ENCODE measurements around the gene MANSC1. TPM values are rescaled to one million over a fixed set of nuclear protein-coding genes. Genes with fewer than 3 reads are reported as not detected.
"Not testable (repeated sequence)": the region's sequence is repeated elsewhere in the genome, so short reads cannot be mapped to it uniquely, and the experiment has no call there.

MANSC1 gene
- total RNA-seq, 1 experiment from 2014 or later: 5.1 TPM

DNA sequence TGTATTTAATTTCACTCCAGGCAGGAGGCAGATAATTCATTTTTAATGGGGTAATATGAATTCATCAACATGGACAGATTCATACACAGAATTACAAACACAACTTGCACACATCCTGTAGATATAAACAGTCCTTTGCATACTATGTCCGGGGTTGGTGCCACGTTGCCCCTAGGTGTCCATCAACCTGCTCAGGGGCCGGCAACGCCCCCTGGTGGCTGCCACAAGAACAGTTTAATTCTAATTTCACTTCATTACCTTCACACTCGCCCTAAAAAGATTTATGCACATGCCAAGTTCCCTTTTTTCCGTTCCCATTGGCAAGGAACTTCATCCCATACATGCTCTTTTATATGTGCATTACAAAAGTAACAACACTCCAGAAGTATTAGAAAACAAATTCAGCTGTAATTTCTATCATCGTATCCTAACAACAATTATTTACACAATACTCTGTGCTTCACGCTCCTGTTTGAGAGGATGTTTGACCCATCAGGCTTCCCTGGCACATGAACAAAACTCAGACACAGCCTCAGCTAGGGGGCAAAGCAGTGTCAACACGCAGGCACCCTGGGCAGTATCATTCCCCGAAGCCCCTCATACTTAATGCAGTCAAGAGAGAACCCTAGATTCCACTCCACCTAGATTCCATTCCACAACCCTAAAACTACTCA, 15.5 kb downstream of the MANSC1 start:
- in situ Hi-C loops (cut with HindIII; ENCODE audit: low pct_unique_long_range_greater_than_20kb, low sequenced_read_pairs): loop anchor here (25.0 kb wide), 1 partner anchor 247 kb away; no protein-coding TSS in a partner anchor
- peak; percentile 47 for DNase-seq (ENCODE audit: low read depth)

GRCh38 chr12:12333407-12334366, 16.4 kb downstream of the MANSC1 start:
- DNase-seq (ENCODE audit: low read depth): peak; percentile 86
- in situ Hi-C loops (cut with HindIII; ENCODE audit: low pct_unique_long_range_greater_than_20kb, low sequenced_read_pairs): loop anchor here (25.0 kb wide), 1 partner anchor 246 kb away; no protein-coding TSS in a partner anchor

- DNase-seq (ENCODE audit: low read depth): no peak
- in situ Hi-C loops (cut with HindIII; ENCODE audit: low pct_unique_long_range_greater_than_20kb, low sequenced_read_pairs): loop anchor here (25.0 kb wide), 1 partner anchor 245 kb away; no protein-coding TSS in a partner anchor
Measured at GRCh38 chr12:12331896-12332295, 18.1 kb downstream of the MANSC1 start.

GRCh38 chr12:12331244-12331771, 18.7 kb downstream of the MANSC1 start:
- no peak for DNase-seq (ENCODE audit: low read depth)
- in situ Hi-C loops (cut with HindIII; ENCODE audit: low pct_unique_long_range_greater_than_20kb, low sequenced_read_pairs): loop anchor here (25.0 kb wide), 1 partner anchor 244 kb away; no protein-coding TSS in a partner anchor

DNA sequence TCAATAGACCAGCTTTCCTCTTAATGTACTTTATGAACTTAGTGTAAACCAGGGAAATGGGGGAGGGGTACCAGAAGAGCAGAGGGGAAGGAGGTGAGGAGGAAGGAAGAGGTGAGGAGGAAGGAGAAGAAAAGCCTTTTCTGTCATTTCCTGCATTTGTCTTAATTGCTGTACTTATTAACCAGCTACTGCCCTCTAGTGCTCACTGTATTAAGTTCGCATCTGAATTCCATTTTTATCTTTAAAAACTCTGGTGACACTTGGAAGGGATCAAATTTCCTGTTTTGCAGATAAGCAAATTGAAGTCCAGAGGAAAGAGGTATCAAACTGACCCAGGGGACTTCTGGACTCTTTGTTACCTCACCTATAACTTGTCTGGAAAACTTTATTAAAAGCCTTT, 22.2 kb downstream of the MANSC1 start:
- in situ Hi-C loops (cut with HindIII; ENCODE audit: low pct_unique_long_range_greater_than_20kb, low sequenced_read_pairs): loop anchor here (25.0 kb wide), 1 partner anchor 241 kb away; no protein-coding TSS in a partner anchor
- peak; percentile 62 for DNase-seq (ENCODE audit: low read depth)

DNA sequence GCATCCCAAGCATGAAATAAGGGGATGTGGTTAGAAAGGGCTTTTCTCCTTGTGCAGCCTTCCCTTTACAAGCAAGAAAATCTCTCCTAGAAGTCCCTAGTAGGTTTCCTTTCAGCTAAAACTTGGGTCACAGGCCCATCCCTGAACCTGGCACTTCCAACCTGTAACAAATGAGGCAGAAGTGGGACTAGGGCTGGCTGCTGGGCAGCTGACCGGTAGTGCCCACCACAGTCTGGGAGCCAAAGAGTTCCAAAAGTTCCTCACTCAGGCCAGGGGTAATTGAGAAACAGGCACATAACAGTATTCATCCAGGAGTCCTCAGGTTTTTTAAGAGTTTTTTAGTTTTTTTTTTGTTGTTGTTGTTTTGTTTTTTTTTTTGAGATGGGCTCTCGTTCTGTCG, 23.8 kb downstream of the MANSC1 start:
- no peak for DNase-seq (ENCODE audit: low read depth)
- in situ Hi-C loops (cut with HindIII; ENCODE audit: low pct_unique_long_range_greater_than_20kb, low sequenced_read_pairs): loop anchor here (25.0 kb wide), 1 partner anchor 239 kb away; no protein-coding TSS in a partner anchor

DNA sequence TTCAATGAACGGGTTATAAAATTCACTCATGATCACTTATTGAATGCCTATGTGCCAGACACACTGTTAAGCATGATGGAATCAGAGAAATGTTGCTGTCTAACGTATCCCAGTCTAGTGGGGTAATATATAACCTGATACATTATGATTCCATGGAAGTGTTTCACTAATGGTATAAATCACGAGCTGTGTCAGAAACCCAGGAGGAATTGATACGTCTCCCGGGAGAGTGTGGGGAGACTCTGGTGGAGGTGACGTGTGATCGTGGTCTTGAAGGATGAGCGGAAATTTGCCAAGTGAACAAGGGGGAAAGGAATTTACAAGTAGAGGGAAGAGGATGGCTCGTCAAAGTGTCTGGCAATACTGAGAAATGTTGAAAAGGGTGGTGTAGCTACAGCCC, 26.5 kb downstream of the MANSC1 start:
- DNase-seq (ENCODE audit: low read depth): peak; percentile 71
- in situ Hi-C loops (cut with HindIII; ENCODE audit: low pct_unique_long_range_greater_than_20kb, low sequenced_read_pairs): no loop called here

DNA sequence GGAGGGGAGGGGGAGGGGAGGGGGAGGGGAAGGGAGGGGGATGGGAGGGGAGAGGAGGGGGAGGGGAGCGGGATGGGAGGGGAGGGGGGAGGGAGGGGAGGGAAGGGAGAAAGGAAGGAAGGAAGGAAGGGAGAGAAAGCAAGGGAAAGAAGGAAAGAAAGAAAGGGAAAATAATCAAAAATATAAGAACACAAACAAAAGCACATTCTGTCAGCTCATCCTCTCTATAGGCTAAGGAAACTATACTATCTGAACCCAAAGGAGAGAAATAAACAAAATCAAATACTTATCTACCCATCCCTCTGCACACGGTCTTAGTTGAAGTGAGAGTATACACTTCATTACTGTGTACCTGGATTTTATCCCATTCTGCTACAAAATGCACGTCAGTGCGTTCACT, 26.9 kb downstream of the MANSC1 start:
- in situ Hi-C loops (cut with HindIII; ENCODE audit: low pct_unique_long_range_greater_than_20kb, low sequenced_read_pairs): no loop called here
- DNase-seq (ENCODE audit: low read depth): no peak

GRCh38 chr12:12319451-12320183, 30.4 kb downstream of the MANSC1 start:
- peak; percentile 21 for DNase-seq (ENCODE audit: low read depth)
- in situ Hi-C loops (cut with HindIII; ENCODE audit: low pct_unique_long_range_greater_than_20kb, low sequenced_read_pairs): no loop called here

- in situ Hi-C loops (cut with HindIII; ENCODE audit: low pct_unique_long_range_greater_than_20kb, low sequenced_read_pairs): no loop called here
- no peak for DNase-seq (ENCODE audit: low read depth)
Measured at GRCh38 chr12:12315838-12316237, 34.2 kb downstream of the MANSC1 start.

DNA sequence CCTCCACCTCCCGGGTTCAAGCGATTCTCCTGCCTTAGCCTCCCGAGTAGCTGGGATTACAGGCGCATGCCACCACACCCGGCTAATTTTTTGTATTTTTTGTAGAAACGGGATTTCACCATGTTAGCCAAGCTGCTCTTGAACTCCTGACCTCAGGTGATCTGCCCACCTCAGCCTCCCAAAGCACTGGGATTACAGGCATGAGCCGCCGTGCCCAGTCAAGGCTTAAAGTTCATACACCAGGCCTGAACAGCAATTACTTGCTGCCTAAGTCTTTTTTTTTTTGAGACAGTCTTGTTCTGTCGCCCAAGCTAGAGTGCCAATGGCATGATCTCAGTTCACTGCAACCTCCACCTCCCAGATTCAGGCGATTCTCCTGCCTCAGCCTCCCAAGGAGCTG, 39.3 kb downstream of the MANSC1 start:
- DNase-seq (ENCODE audit: low read depth); in situ Hi-C loops (cut with HindIII; ENCODE audit: low pct_unique_long_range_greater_than_20kb, low sequenced_read_pairs): not testable (repeated sequence)

DNA sequence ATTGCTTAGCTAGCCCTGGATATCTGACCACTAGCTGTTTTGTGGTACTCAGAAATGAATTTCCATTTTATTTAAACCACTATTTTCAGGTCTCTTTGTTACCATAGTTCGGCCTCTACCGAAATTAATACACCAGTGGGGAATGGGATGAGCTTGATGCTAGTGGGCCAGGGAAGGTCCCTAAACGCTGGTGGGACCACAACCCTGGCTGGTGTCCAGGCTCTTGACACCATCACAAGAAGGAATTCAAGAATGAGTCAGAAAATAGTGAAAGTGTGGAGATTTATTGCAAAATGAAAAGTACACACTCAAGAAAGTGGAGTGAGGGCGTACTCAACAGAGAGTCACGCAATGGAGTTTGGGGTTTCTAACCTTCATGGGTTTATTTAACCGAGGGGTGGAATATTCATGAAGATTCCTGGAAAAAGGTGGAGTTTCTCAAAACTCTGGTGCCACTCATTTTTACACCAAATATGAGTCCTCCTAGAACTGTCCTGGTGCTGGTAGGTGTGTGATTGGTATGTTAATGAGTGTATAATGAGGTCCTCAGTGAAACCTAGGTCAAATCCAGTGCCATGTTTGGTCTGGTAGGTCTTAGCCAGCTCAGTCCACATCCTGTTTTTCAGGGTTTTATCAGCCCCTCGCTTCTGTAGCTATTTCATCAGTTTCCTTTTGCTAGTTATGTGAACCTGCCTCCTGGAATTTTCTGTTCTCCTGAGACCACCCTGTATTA, 44.3 kb downstream of the MANSC1 start:
- no peak for DNase-seq (ENCODE audit: low read depth)
- in situ Hi-C loops (cut with HindIII; ENCODE audit: low pct_unique_long_range_greater_than_20kb, low sequenced_read_pairs): no loop called here

DNA sequence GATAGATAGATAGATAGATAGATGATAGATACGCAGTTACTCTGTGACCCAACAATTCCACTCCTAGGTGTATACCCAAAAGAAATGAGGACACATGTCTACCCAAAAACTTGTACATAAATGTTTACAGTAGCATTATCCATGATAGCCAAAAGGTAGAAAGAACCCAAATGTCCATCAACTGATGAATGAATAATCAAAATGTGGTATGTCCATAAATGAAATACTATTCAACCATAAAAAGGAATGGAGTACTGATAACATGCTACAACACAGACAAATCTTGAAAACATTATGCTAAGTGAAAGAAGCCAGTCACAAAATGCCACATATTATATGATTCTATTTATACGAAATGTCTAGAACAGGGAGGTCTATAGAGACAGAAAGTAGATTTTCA, 47.1 kb downstream of the MANSC1 start:
- DNase-seq (ENCODE audit: low read depth): no peak
- in situ Hi-C loops (cut with HindIII; ENCODE audit: low pct_unique_long_range_greater_than_20kb, low sequenced_read_pairs): no loop called here

DNA sequence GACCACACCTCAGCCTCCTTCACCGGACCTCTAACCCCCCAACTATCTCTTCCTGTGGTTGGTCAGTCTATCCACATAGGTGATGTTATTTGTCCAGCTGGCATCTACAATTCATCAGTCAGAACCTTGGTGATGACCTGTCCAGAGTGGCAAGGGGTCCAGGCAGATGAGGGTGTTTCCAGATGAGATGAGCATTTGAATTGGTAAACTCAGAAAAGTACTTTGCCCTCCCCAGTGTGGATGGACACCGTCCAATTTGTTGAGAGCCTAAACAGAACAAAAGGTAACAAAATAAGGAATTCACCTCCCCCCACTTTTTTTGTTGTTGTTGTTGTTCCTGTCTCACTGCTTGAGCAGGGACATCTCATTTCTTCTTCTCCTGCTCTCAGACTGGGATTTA, 48.9 kb downstream of the MANSC1 start:
- no peak for DNase-seq (ENCODE audit: low read depth)
- in situ Hi-C loops (cut with HindIII; ENCODE audit: low pct_unique_long_range_greater_than_20kb, low sequenced_read_pairs): no loop called here

DNA sequence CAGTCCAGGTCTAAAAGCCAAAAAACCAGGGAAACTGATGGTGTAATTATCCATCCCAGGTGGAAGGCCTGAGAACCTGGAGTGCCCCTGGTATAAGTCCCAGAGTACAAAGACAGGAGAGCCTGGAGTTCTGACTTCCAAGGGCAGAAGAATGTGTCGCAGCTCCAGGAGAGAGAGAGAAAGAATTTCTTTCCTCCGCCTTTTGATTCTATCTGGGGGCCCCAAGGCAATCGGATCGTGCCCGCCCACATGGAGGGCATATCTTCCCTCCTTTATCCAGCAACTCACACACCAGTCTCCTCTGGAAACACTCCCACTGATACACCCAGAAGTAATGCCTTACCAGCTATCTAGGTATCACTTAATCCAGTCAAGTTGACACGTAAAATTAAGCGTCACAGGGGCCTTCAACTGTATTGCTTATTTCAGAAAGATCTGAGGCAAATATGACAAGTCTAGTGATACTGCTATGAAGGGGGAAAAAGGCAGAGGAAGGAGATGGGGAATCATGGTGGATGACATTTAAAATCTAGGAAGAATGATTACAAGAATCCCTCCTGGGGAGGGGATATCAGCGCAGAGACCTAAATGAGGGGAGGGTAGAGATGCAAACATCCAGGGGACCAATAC, 52.7 kb downstream of the MANSC1 start:
- in situ Hi-C loops (cut with HindIII; ENCODE audit: low pct_unique_long_range_greater_than_20kb, low sequenced_read_pairs): no loop called here
- DNase-seq (ENCODE audit: low read depth): no peak

DNA sequence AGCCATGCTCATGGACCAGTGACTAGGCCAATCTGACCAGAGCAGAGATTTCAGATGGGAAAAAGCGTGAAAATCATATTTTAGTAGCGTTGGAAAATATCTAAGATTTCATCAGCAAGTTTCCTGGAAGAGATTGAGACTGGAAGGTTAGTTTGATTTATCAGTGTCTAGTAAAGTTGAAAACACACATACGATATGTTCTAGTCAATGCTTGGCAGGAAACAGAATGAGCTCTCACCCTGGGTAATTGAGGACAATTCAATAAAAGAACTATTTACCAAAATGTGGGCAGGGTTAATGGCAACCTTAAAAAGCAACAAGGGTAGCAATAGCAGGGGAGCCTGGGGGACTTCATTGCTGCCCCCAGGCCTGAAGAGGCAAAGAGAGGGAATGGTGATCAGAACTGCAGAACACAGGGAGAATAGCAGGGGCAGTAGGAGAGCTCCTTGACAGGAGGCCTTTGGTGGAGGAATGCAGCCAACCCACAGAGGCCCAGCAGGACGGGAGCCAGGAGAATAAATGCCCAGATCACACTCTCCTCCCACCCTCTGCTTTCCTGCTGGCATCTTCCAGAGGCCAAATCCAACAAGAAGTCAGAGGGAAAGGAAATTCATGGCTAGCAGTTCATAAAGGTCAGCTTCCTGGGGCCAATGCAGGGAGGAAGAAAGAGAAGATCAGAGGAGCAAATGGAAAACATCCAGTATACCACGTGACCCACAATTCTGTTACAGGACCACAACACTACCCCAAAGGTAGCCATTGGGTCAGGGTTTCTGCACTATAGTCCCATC, 55.6 kb downstream of the MANSC1 start:
- no peak for DNase-seq (ENCODE audit: low read depth)
- in situ Hi-C loops (cut with HindIII; ENCODE audit: low pct_unique_long_range_greater_than_20kb, low sequenced_read_pairs): no loop called here

All from Caki2 (cell line).